H9 (cell line): ENCODE measurements around the gene ZNF146. TPM values are rescaled to one million over a fixed set of nuclear protein-coding genes. Genes with fewer than 3 reads are reported as not detected.

ENCODE experiments used
- DNase-seq: peaks from one replicate; pipeline ENCODE4 v3.0.0-alpha.2; 2017
- H2AFZ ChIP-seq: one replicate; pipeline ENCODE4 v1.6.1; 2013; ENCODE audit warnings: mild to moderate bottlenecking, low read length, control low read depth, moderate library complexity
- H2AK5ac ChIP-seq: 2 replicates; pipeline ENCODE4 v1.6.1; 2013; ENCODE audit warnings: low read length, control low read depth, mixed read lengths; ENCODE audit not compliant: insufficient read length
- H2BK120ac ChIP-seq: one replicate; pipeline ENCODE4 v1.6.1; 2013; ENCODE audit warnings: low read depth, mild to moderate bottlenecking, low read length, control low read depth, inconsistent platforms; ENCODE audit not compliant: poor library complexity, severe bottlenecking
- H2BK12ac ChIP-seq: 2 replicates; pipeline ENCODE4 v1.6.1; 2013; ENCODE audit warnings: low read length, control low read depth, mixed read lengths, low read depth; ENCODE audit not compliant: insufficient read length
- H2BK15ac ChIP-seq: 2 replicates; pipeline ENCODE4 v1.6.1; 2013; ENCODE audit warnings: low read depth, low read length, control low read depth
- H2BK20ac ChIP-seq: one replicate; pipeline ENCODE4 v1.6.1; 2013; ENCODE audit warnings: low read depth, mild to moderate bottlenecking, low read length, control low read depth, inconsistent platforms; ENCODE audit not compliant: poor library complexity, severe bottlenecking
- H2BK5ac ChIP-seq: 2 replicates; pipeline ENCODE4 v1.6.1; 2013; ENCODE audit warnings: low read length, control low read depth, mixed read lengths; ENCODE audit not compliant: insufficient read length
- H3K14ac ChIP-seq: 2 replicates; pipeline ENCODE4 v1.6.1; 2013; ENCODE audit warnings: low read length, control low read depth; ENCODE audit not compliant: insufficient read depth
- H3K18ac ChIP-seq: 2 replicates; pipeline ENCODE4 v1.6.1; 2013; ENCODE audit warnings: low read depth, mild to moderate bottlenecking, mixed read lengths, low read length, control low read depth; ENCODE audit not compliant: insufficient read length
- H3K23ac ChIP-seq: 2 replicates; pipeline ENCODE4 v1.6.1; 2013; ENCODE audit warnings: low read length, control low read depth, mixed read lengths, low read depth; ENCODE audit not compliant: insufficient read length
- H3K23me2 ChIP-seq: 2 replicates; pipeline ENCODE4 v1.6.1; 2013; ENCODE audit warnings: low read depth, mild to moderate bottlenecking, mixed read lengths, low read length, control low read depth; ENCODE audit not compliant: insufficient read length, poor library complexity, severe bottlenecking
- H3K27ac ChIP-seq: 2 replicates; pipeline ENCODE4 v1.5.1; 2013; ENCODE audit warnings: low read length, control low read depth, mixed read lengths, low read depth; ENCODE audit not compliant: insufficient read length
- H3K27me3 ChIP-seq: 2 replicates; pipeline ENCODE4 v1.6.1; 2013; ENCODE audit warnings: low read length, control low read depth, inconsistent platforms; ENCODE audit not compliant: insufficient read depth
- H3K4ac ChIP-seq: 2 replicates; pipeline ENCODE4 v1.6.1; 2013; ENCODE audit warnings: low read depth, mild to moderate bottlenecking, control low read depth, inconsistent platforms, low read length, moderate library complexity
- H3K4me1 ChIP-seq: 2 replicates; pipeline ENCODE4 v1.6.1; 2013; ENCODE audit warnings: low read length, control low read depth, inconsistent platforms; ENCODE audit not compliant: insufficient read depth
- H3K4me2 ChIP-seq: 2 replicates; pipeline ENCODE4 v1.6.1; 2013; ENCODE audit warnings: low read length, control low read depth, mixed read lengths; ENCODE audit not compliant: insufficient read length, insufficient read depth
- H3K56ac ChIP-seq: 2 replicates; pipeline ENCODE4 v1.6.1; 2013; ENCODE audit warnings: low read depth, mild to moderate bottlenecking, mixed read lengths, low read length, control low read depth; ENCODE audit not compliant: insufficient read length
- H3K79me1 ChIP-seq: 2 replicates; pipeline ENCODE4 v1.6.1; 2013; ENCODE audit warnings: low read depth, mild to moderate bottlenecking, moderate library complexity, low read length, control low read depth, inconsistent platforms; ENCODE audit not compliant: insufficient read depth, poor library complexity, severe bottlenecking
- H3K79me2 ChIP-seq: 2 replicates; pipeline ENCODE4 v1.6.1; 2013; ENCODE audit warnings: low read length, control low read depth, inconsistent platforms; ENCODE audit not compliant: insufficient read depth
- H3K9ac ChIP-seq: 2 replicates; pipeline ENCODE4 v1.6.1; 2013; ENCODE audit warnings: low read length, control low read depth, mixed read lengths; ENCODE audit not compliant: insufficient read length; ENCODE audit errors: extremely low read depth
- H3K9me3 ChIP-seq: one replicate; pipeline ENCODE4 v1.6.1; 2013; ENCODE audit warnings: low read depth, low read length, inconsistent platforms; ENCODE audit not compliant: control insufficient read depth
- H3T11ph ChIP-seq: one replicate; pipeline ENCODE4 v1.6.1; 2013; ENCODE audit warnings: mild to moderate bottlenecking, low read length, control low read depth, inconsistent platforms
- H4K20me1 ChIP-seq: one replicate; pipeline ENCODE4 v1.6.1; 2013; ENCODE audit not compliant: control insufficient read depth, insufficient read length, insufficient read depth
- H4K5ac ChIP-seq: 2 replicates; pipeline ENCODE4 v1.6.1; 2013; ENCODE audit warnings: low read depth, mild to moderate bottlenecking, mixed read lengths, low read length, control low read depth; ENCODE audit not compliant: insufficient read length
- H4K8ac ChIP-seq: replicated peaks from 2 replicates; pipeline ENCODE4 v1.6.1; 2013; ENCODE audit warnings: low read length, control low read depth, mixed read lengths, low read depth; ENCODE audit not compliant: insufficient read length
- H4K91ac ChIP-seq: 2 replicates; pipeline ENCODE4 v1.6.1; 2013; ENCODE audit warnings: low read depth, mild to moderate bottlenecking, moderate library complexity, mixed read lengths, low read length, control low read depth; ENCODE audit not compliant: insufficient read length
- H3K27ac Mint-ChIP-seq, 3 experiments: 2 replicates in 2 of 3; 3 replicates in 1 of 3; pipeline ENCODE4 v1.8.0; 2020 to 2021; ENCODE audit warnings: mixed read lengths in 3 of 3, mild to moderate bottlenecking in 1 of 3, moderate library complexity in 1 of 3
- H3K27me3 Mint-ChIP-seq: 2 replicates; pipeline ENCODE4 v1.8.0; 2021; ENCODE audit warnings: low read depth, mild to moderate bottlenecking, moderate library complexity, mixed read lengths
- H3K36me3 Mint-ChIP-seq, 3 experiments: 2 replicates in 2 of 3; 3 replicates in 1 of 3; pipeline ENCODE4 v1.8.0; 2020 to 2021; ENCODE audit warnings: low read depth in 3 of 3, mixed read lengths in 3 of 3; ENCODE audit not compliant: insufficient read depth in 1 of 3
- H3K4me1 Mint-ChIP-seq, 2 experiments: 2 replicates each; pipeline ENCODE4 v1.8.0; 2020; ENCODE audit warnings: mixed read lengths in 2 of 2
- H3K4me3 Mint-ChIP-seq, 2 experiments: 2 replicates in 1 of 2; 3 replicates in 1 of 2; pipeline ENCODE4 v1.8.0; 2020 to 2021; ENCODE audit warnings: mild to moderate bottlenecking in 2 of 2, mixed read lengths in 2 of 2, moderate library complexity in 1 of 2
- H3K9me3 Mint-ChIP-seq, 2 experiments: 2 replicates in 1 of 2; 3 replicates in 1 of 2; pipeline ENCODE4 v1.8.0; 2020; ENCODE audit warnings: mild to moderate bottlenecking in 2 of 2, mixed read lengths in 2 of 2, moderate library complexity in 1 of 2
- WGBS: extraction: QIAGEN DNeasy Blood & Tissue Kit; methylation state at CpG from one replicate; pipeline ENCODE4 v1.1.7; 2013; ENCODE audit warnings: missing lambda C conversion rate, low lambda C conversion rate, mixed read lengths; ENCODE audit not compliant: insufficient read length; ENCODE audit errors: extremely low coverage; 5-methylcytosine and 5-hydroxymethylcytosine counted together
- total RNA-seq: library from RNA; stranded (reverse); gene quantifications from 2 replicates; pipeline ENCODE4 v1.2.1, GENCODE V29; 2021
- TF ChIP-seq, protein P1 (sequence below): fragments of 200-600 bp; sonication (generic); conservative IDR thresholded peaks from 3 replicates; pipeline ENCODE4 v1.8.0; 2021; ENCODE audit warnings: antibody characterized with exemption, mild to moderate bottlenecking

ZNF146 gene
- total RNA-seq, 1 experiment from 2014 or later, result 166 TPM

DNA sequence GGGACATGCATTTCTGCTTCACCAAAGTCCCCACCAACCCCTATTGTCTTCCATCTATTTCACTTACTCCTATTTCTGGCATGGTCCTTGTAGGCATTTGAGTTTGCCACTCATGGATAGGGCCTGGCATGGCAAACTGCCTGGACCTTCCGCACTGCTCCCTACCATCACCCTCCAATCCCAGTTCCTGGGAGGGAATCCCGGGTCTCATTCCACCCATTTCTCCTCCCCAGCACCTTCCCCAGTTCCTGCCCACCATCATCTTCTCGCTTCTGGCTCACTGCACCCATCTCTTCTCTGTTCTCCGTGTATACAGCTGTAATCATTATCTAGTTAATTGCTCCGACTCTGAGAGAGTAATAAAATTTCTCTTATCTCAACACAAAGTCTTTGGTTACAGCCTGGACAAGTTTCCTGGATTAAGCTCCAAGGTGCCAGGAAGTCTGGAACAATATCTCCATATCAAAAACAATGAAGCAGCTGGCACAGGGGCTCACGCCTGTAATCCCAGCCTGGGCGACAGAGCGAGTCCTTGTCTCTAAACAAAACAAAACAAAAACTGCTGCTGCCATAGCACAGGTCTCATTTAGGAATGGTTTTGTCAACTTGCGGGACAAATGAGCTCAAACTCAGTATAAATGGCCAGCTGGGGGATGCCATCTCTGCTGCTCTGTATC lies 45.7 kb upstream of the ZNF146 start:
- Histone ChIP-seq H2BK5ac (no peak overlapping the region), H2BK120ac (no peak overlapping the region), H3K56ac (no peak overlapping the region), H3T11ph (no peak overlapping the region), H3K27ac (no peak overlapping the region), H2BK15ac (no peak overlapping the region), H2AFZ (no peak overlapping the region), H4K91ac (no peak overlapping the region), H3K14ac (no peak overlapping the region), H4K8ac (no peak overlapping the region), H3K79me2 (no peaks in the 10 kb centered on the region), H3K4ac (no peak overlapping the region), H2BK20ac (no peak overlapping the region), H3K9ac (no peak overlapping the region), H2AK5ac (no peak overlapping the region), H3K27me3 (no peaks in the 10 kb centered on the region), H3K9me3 (no peaks in the 10 kb centered on the region), H3K23me2 (no peaks in the 10 kb centered on the region), H2BK12ac (no peak overlapping the region), H4K20me1 (no peaks in the 10 kb centered on the region), H3K4me2 (no peak overlapping the region), H4K5ac (peak overlapping the region; percentile 78), H3K79me1 (no peaks in the 10 kb centered on the region), H3K18ac (no peak overlapping the region), H3K23ac (no peak overlapping the region), H3K4me1 (no peaks in the 10 kb centered on the region; the same call in 1 of the 2 replicates)
- peaks cover 10 to 11% of the 10 kb centered on the region in 2 experiments; a peak in 2 of 4 replicates for H3K4me1 Mint-ChIP-seq
- peak overlapping the region in 2 of 3 experiments; percentile 43 to 70; a peak in 4 of 7 replicates for H3K27ac Mint-ChIP-seq
- H3K9me3 Mint-ChIP-seq, result no peaks in the 10 kb centered on the region
- peaks cover 0 to 13% (median 8%) of the 10 kb centered on the region in 3 experiments; a peak in 4 of 7 replicates for H3K36me3 Mint-ChIP-seq
- H3K27me3 Mint-ChIP-seq, result peaks cover 3% of the 10 kb centered on the region; the same call in 1 of the 2 replicates
- H3K4me3 Mint-ChIP-seq, result no peak overlapping the region; a peak in 1 of 5 replicates
- TF ChIP-seq, protein P1, sequence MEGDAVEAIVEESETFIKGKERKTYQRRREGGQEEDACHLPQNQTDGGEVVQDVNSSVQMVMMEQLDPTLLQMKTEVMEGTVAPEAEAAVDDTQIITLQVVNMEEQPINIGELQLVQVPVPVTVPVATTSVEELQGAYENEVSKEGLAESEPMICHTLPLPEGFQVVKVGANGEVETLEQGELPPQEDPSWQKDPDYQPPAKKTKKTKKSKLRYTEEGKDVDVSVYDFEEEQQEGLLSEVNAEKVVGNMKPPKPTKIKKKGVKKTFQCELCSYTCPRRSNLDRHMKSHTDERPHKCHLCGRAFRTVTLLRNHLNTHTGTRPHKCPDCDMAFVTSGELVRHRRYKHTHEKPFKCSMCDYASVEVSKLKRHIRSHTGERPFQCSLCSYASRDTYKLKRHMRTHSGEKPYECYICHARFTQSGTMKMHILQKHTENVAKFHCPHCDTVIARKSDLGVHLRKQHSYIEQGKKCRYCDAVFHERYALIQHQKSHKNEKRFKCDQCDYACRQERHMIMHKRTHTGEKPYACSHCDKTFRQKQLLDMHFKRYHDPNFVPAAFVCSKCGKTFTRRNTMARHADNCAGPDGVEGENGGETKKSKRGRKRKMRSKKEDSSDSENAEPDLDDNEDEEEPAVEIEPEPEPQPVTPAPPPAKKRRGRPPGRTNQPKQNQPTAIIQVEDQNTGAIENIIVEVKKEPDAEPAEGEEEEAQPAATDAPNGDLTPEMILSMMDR, result no peak
- no CpG with 5 or more reads among the region's 9 CpGs for WGBS
- no peak for DNase-seq
